IPS DF 19.7 (cell line): ENCODE results near the gene WDR81.
A peak's percentile ranks its signal among the peaks of the same experiment; 100 is the strongest.
"Not testable (repeated sequence)": the region's sequence is repeated elsewhere in the genome, so short reads cannot be mapped to it uniquely, and the experiment has no call there.

Experiments used
- DNase-seq: peaks from one replicate; pipeline ENCODE4 v3.0.0-alpha.2; 2013; ENCODE audit warnings: low read depth, low spot score

WDR81 gene

GRCh38 chr17:1730326-1731193 is 6.1 kb downstream of the WDR81 start:
- no peak for DNase-seq

- DNase-seq = no peak
Observed at GRCh38 chr17:1731194-1731506, 6.6 kb downstream of the WDR81 start.

- DNase-seq = no peak
Observed at GRCh38 chr17:1732241-1732832, 7.8 kb downstream of the WDR81 start.

GRCh38 chr17:1732833-1733321 is 8.4 kb downstream of the WDR81 start:
- no peak for DNase-seq

GRCh38 chr17:1733759-1734158 is 9.3 kb downstream of the WDR81 start:
- DNase-seq = no peak

- no peak for DNase-seq
Observed at GRCh38 chr17:1735418-1735817, 10.9 kb downstream of the WDR81 start.

GRCh38 chr17:1735834-1736347 is 11.4 kb downstream of the WDR81 start:
- DNase-seq = no peak

- no peak for DNase-seq
Observed at GRCh38 chr17:1736348-1737281, 12.1 kb downstream of the WDR81 start.

- no peak for DNase-seq
Observed at GRCh38 chr17:1737531-1738291, 13.2 kb downstream of the WDR81 start.

GRCh38 chr17:1741899-1742298 is 17.4 kb downstream of the WDR81 start:
- not testable (repeated sequence) for DNase-seq

- no peak for DNase-seq
Observed at GRCh38 chr17:1742371-1743087, 18.0 kb downstream of the WDR81 start, which contains the start of gene SERPINF2. TSS of gene SERPINF2 (plus strand) at chr17:1742871. CDS start at chr17:1744996, 2,125 bp downstream.

- DNase-seq = no peak
Observed at GRCh38 chr17:1743088-1743439, 18.6 kb downstream of the WDR81 start.

GRCh38 chr17:1744551-1745512 is 20.3 kb downstream of the WDR81 start:
- no peak for DNase-seq

- no peak for DNase-seq
Observed at GRCh38 chr17:1745513-1746020, 21.1 kb downstream of the WDR81 start.

GRCh38 chr17:1746975-1747543 is 22.6 kb downstream of the WDR81 start:
- DNase-seq = no peak

- no peak for DNase-seq
Observed at GRCh38 chr17:1750628-1751027, 26.1 kb downstream of the WDR81 start.

- DNase-seq = peak; percentile 61
Observed at GRCh38 chr17:1752425-1753262, 28.1 kb downstream of the WDR81 start.
